ENCODE measurements around the gene TLR8. TPM values are rescaled to one million over a fixed set of nuclear protein-coding genes. Genes with fewer than 3 reads are reported as not detected.

The TLR8 gene
- total and polyA plus RNA-seq, 2 experiments from 2014 or later, result not detected

- H3K36me3 ChIP-seq, result no peaks in the 10 kb centered on the region
- no peak overlapping the region for H3K4me3 ChIP-seq
- H3K27ac ChIP-seq, result no peak overlapping the region
- H3K9me3 ChIP-seq (ENCODE audit: low read depth), result no peaks in the 10 kb centered on the region
- no peak for TF ChIP-seq CTCF (IDR thresholded peaks at IDR 0.05; ENCODE audit: low read depth, low read length)
- DNase-seq (ENCODE audit: low read depth in 1 of 2, low spot score in 1 of 2), result no peak
- H3K27me3 ChIP-seq, result no peaks in the 10 kb centered on the region
- H3K4me1 ChIP-seq (ENCODE audit: low read depth), result no peaks in the 10 kb centered on the region
Observed at GRCh38 chrX:12868747-12869146, 37.7 kb upstream of the TLR8 start.

- DNase-seq (ENCODE audit: low read depth in 1 of 2, low spot score in 1 of 2), result no peak
- TF ChIP-seq CTCF (IDR thresholded peaks at IDR 0.05; ENCODE audit: low read depth, low read length), result no peak
- Histone ChIP-seq H3K27ac (no peak overlapping the region), H3K4me1 (ENCODE audit: low read depth) (no peaks in the 10 kb centered on the region), H3K36me3 (no peaks in the 10 kb centered on the region), H3K9me3 (ENCODE audit: low read depth) (no peaks in the 10 kb centered on the region), H3K4me3 (no peak overlapping the region), H3K27me3 (no peaks in the 10 kb centered on the region)
Observed at GRCh38 chrX:12871257-12871656, 35.2 kb upstream of the TLR8 start.

- TF ChIP-seq CTCF (IDR thresholded peaks at IDR 0.05; ENCODE audit: low read depth, low read length), result no peak
- Histone ChIP-seq H3K27ac (no peak overlapping the region), H3K9me3 (ENCODE audit: low read depth) (no peaks in the 10 kb centered on the region), H3K4me1 (ENCODE audit: low read depth) (no peaks in the 10 kb centered on the region), H3K4me3 (no peak overlapping the region), H3K27me3 (no peaks in the 10 kb centered on the region), H3K36me3 (no peaks in the 10 kb centered on the region)
- no peak for DNase-seq (ENCODE audit: low read depth in 1 of 2, low spot score in 1 of 2)
Observed at GRCh38 chrX:12872741-12873140, 33.7 kb upstream of the TLR8 start.

GRCh38 chrX:12874581-12874980 is 31.8 kb upstream of the TLR8 start:
- H3K36me3 ChIP-seq, result no peaks in the 10 kb centered on the region
- no peaks in the 10 kb centered on the region for H3K4me1 ChIP-seq (ENCODE audit: low read depth)
- no peak for DNase-seq (ENCODE audit: low read depth in 1 of 2, low spot score in 1 of 2)
- H3K4me3 ChIP-seq, result no peak overlapping the region
- no peak for TF ChIP-seq CTCF (IDR thresholded peaks at IDR 0.05; ENCODE audit: low read depth, low read length)
- H3K27me3 ChIP-seq, result no peaks in the 10 kb centered on the region
- H3K27ac ChIP-seq, result no peak overlapping the region
- no peaks in the 10 kb centered on the region for H3K9me3 ChIP-seq (ENCODE audit: low read depth)

GRCh38 chrX:12877386-12877785 is 29.0 kb upstream of the TLR8 start:
- Histone ChIP-seq H3K27me3 (no peaks in the 10 kb centered on the region), H3K9me3 (ENCODE audit: low read depth) (no peaks in the 10 kb centered on the region), H3K4me3 (no peak overlapping the region), H3K4me1 (ENCODE audit: low read depth) (no peaks in the 10 kb centered on the region), H3K27ac (no peak overlapping the region), H3K36me3 (no peaks in the 10 kb centered on the region)
- no peak for DNase-seq (ENCODE audit: low read depth in 1 of 2, low spot score in 1 of 2)
- no peak for TF ChIP-seq CTCF (IDR thresholded peaks at IDR 0.05; ENCODE audit: low read depth, low read length)

- TF ChIP-seq CTCF (IDR thresholded peaks at IDR 0.05; ENCODE audit: low read depth, low read length), result no peak
- Histone ChIP-seq H3K27me3 (no peaks in the 10 kb centered on the region), H3K4me1 (ENCODE audit: low read depth) (no peaks in the 10 kb centered on the region), H3K27ac (no peak overlapping the region), H3K4me3 (no peak overlapping the region), H3K36me3 (no peaks in the 10 kb centered on the region), H3K9me3 (ENCODE audit: low read depth) (no peaks in the 10 kb centered on the region)
- DNase-seq (ENCODE audit: low read depth in 1 of 2, low spot score in 1 of 2), result no peak
Observed at GRCh38 chrX:12878536-12878935, 27.9 kb upstream of the TLR8 start.

Measured in cardiac muscle cell (in vitro differentiated cells and primary cell).